Fibroblast of lung (primary cell): ENCODE results near the gene YWHAQ. TPM values are rescaled to one million over a fixed set of nuclear protein-coding genes. Genes with fewer than 3 reads are reported as not detected.

Source experiments
- DNase-seq, 2 donors: peaks; one replicate each; pipeline versions ENCODE4 v3.0.0 to v3.0.0-alpha.2; 2010; ENCODE audit warnings: low read depth in 2 of 2
- H2AFZ ChIP-seq: 2 replicates; pipeline ENCODE4 v1.5.1; 2012; ENCODE audit warnings: low read length, control low read depth, inconsistent platforms
- H3K27ac ChIP-seq: 2 replicates; pipeline ENCODE4 v1.5.1; 2011; ENCODE audit warnings: low read length, control low read depth; ENCODE audit not compliant: insufficient read depth
- H3K27me3 ChIP-seq: 2 replicates; pipeline ENCODE4 v1.5.1; 2011; ENCODE audit warnings: mild to moderate bottlenecking, low read length; ENCODE audit not compliant: control insufficient read depth, insufficient read depth
- H3K36me3 ChIP-seq: 2 replicates; pipeline ENCODE4 v1.5.1; 2011; ENCODE audit warnings: low read length; ENCODE audit not compliant: control insufficient read depth, insufficient read depth
- H3K4me1 ChIP-seq: 2 replicates; pipeline ENCODE4 v1.5.1; 2011; ENCODE audit warnings: low read length; ENCODE audit not compliant: control insufficient read depth, insufficient read depth; ENCODE audit errors: extremely low read depth
- H3K4me2 ChIP-seq: 2 replicates; pipeline ENCODE4 v1.5.1; 2011; ENCODE audit warnings: low read length, control low read depth; ENCODE audit not compliant: insufficient read depth; ENCODE audit errors: extremely low read depth
- H3K4me3 ChIP-seq, 4 experiments: fragments of 200-600 bp in 1 of 4; sonication (generic) in 1 of 4; replicated peaks in 1 of 4; 2 replicates each; pipeline ENCODE4 v1.5.1; 2011 to 2016; ENCODE audit warnings: low read length in 4 of 4, low read depth in 3 of 4, mild to moderate bottlenecking in 3 of 4, control low read depth in 2 of 4, inconsistent platforms in 1 of 4, mixed read lengths in 1 of 4; ENCODE audit not compliant: insufficient read depth in 1 of 4; ENCODE audit errors: control extremely low read depth in 1 of 4
- H3K79me2 ChIP-seq: 2 replicates; pipeline ENCODE4 v1.5.1; 2012; ENCODE audit warnings: mild to moderate bottlenecking, low read length, inconsistent platforms; ENCODE audit not compliant: control insufficient read depth, insufficient read depth
- H3K9ac ChIP-seq: 2 replicates; pipeline ENCODE4 v1.5.1; 2011; ENCODE audit warnings: mild to moderate bottlenecking, low read length, control low read depth; ENCODE audit not compliant: insufficient read depth
- H3K9me3 ChIP-seq: 2 replicates; pipeline ENCODE4 v1.5.1; 2012; ENCODE audit warnings: low read depth, low read length; ENCODE audit not compliant: control insufficient read depth, insufficient read depth
- H4K20me1 ChIP-seq: 2 replicates; pipeline ENCODE4 v1.5.1; 2011; ENCODE audit warnings: low read length; ENCODE audit not compliant: control insufficient read depth, insufficient read depth; ENCODE audit errors: extremely low read depth
- EZH2 ChIP-seq: IDR thresholded peaks from 2 replicates; pipeline ENCODE4 v1.5.1; 2012; ENCODE audit warnings: low read length, control low read depth, mild to moderate bottlenecking; ENCODE audit errors: missing control alignments
- polyA plus RNA-seq, 2 donors: library from polyadenylated mRNA; depleted of rRNA in 1 of 2; stranded (reverse) in 1 of 2; unstranded in 1 of 2; fragments of >200 nt; gene quantifications; 2 replicates each; pipeline ENCODE4 v1.2.1, GENCODE V29; 2011 to 2012; ENCODE audit warnings: missing spikeins in 1 of 2
- total RNA-seq: library from RNA; depleted of rRNA; stranded (reverse); fragments of >200 nt; gene quantifications from 2 replicates; pipeline ENCODE4 v1.2.1, GENCODE V29; 2014
- TF ChIP-seq, protein P1 (sequence below), 2 donors: IDR thresholded peaks in 1 of 2; conservative IDR thresholded peaks in 1 of 2; 1 replicate in 1 of 2; 2 replicates in 1 of 2; pipeline ENCODE4 v1.5.1; 2011 to 2012; ENCODE audit warnings: low read length in 2 of 2, control low read depth in 1 of 2, inconsistent platforms in 1 of 2, low read depth in 1 of 2, mild to moderate bottlenecking in 1 of 2

Gene YWHAQ
- total and polyA plus RNA-seq, 2 donors (not counting 1 experiment from before 2014, with no cell fraction given): 323 to 510 TPM

DNA sequence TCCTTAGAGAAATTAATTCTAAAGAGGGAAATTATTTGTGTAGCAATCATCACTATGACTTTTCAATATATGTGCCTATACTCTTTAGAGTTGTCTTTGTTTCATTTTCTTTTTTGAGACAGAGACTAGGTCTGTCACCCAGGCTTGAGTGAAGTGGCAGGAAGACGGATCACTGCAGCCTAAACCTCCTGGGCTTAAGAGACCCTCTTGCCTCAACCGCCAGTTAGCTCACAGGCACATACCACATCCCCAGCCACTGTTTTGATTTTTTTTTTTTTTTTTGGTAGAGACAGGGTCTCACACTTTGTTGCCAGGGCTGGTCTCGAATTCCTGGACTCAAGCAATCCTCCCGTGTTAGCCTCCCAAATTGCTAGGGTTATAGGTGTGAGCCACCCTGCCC is 12.4 kb downstream of the YWHAQ start:
- no peak for TF ChIP-seq EZH2
- TF ChIP-seq, protein P1, sequence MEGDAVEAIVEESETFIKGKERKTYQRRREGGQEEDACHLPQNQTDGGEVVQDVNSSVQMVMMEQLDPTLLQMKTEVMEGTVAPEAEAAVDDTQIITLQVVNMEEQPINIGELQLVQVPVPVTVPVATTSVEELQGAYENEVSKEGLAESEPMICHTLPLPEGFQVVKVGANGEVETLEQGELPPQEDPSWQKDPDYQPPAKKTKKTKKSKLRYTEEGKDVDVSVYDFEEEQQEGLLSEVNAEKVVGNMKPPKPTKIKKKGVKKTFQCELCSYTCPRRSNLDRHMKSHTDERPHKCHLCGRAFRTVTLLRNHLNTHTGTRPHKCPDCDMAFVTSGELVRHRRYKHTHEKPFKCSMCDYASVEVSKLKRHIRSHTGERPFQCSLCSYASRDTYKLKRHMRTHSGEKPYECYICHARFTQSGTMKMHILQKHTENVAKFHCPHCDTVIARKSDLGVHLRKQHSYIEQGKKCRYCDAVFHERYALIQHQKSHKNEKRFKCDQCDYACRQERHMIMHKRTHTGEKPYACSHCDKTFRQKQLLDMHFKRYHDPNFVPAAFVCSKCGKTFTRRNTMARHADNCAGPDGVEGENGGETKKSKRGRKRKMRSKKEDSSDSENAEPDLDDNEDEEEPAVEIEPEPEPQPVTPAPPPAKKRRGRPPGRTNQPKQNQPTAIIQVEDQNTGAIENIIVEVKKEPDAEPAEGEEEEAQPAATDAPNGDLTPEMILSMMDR (conservative IDR thresholded peaks at IDR 0.05 in 1 of 2, IDR thresholded peaks at IDR 0.05 in 1 of 2; ENCODE audit: low read depth in 1 of 2, low read length in 2 of 2): no peak
- H3K4me2 ChIP-seq: peak overlapping the region; percentile 8
- H3K4me1 ChIP-seq: peaks cover 9% of the 10 kb centered on the region
- peaks cover 99% of the 10 kb centered on the region for H3K79me2 ChIP-seq
- H2AFZ ChIP-seq: no peak overlapping the region
- H4K20me1 ChIP-seq: peaks cover 17% of the 10 kb centered on the region
- H3K36me3 ChIP-seq: peaks cover 4% of the 10 kb centered on the region
- H3K9me3 ChIP-seq: no peaks in the 10 kb centered on the region
- H3K9ac ChIP-seq: no peak overlapping the region
- no peaks in the 10 kb centered on the region for H3K27me3 ChIP-seq
- peak overlapping the region; percentile 29 for H3K27ac ChIP-seq
- H3K4me3 ChIP-seq: no peak overlapping the region
- no peak for DNase-seq

DNA sequence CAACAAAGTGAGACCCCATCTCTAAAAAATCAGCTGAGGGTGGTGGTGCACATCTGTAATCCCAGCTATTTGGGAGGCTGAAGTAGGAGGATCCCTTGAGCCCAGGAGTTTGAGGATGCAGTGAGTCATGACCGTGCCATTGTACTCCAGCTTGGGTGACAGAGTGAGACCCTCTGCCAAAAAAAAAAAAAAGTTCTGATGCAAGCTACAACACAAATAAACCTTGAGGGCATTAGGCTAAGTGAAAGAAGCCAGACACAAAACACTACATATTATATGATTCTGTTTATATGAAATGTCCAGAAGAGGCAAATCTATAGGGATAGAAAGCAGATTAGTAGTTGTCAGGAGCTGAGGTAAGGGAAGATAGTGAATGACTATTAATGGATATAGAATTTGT is 13.0 kb downstream of the YWHAQ start:
- H2AFZ ChIP-seq: no peak overlapping the region
- peaks cover 19% of the 10 kb centered on the region for H4K20me1 ChIP-seq
- H3K27me3 ChIP-seq: no peaks in the 10 kb centered on the region
- H3K9ac ChIP-seq: no peak overlapping the region
- H3K4me3 ChIP-seq: no peak overlapping the region
- H3K79me2 ChIP-seq: peaks cover 99% of the 10 kb centered on the region
- TF ChIP-seq, protein P1 (conservative IDR thresholded peaks at IDR 0.05 in 1 of 2, IDR thresholded peaks at IDR 0.05 in 1 of 2; ENCODE audit: low read depth in 1 of 2, low read length in 2 of 2): no peak
- TF ChIP-seq EZH2: no peak
- no peak overlapping the region for H3K27ac ChIP-seq
- peak; percentile 49 to 88 for DNase-seq
- no peak overlapping the region for H3K4me2 ChIP-seq
- peaks cover 4% of the 10 kb centered on the region for H3K36me3 ChIP-seq
- H3K9me3 ChIP-seq: no peaks in the 10 kb centered on the region
- peaks cover 13% of the 10 kb centered on the region for H3K4me1 ChIP-seq

DNA sequence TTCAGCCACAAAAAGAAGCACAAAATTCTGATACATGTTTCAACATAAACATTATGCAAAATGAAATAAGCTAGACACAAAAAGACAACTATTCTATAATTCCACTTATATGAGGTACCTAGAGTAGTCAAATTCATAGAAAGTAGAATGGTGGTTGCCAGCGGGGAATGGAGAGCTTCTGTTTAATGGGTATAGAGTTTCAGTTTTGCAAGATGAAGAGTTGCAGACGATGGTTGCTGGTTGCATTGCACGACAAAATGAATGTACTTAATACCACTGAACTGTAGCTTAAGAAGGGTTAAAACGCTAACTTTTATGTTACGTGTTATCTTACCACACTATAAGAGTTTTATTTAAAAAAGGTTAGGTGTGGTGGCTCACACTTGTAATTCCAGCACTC is 13.5 kb downstream of the YWHAQ start:
- H2AFZ ChIP-seq: no peak overlapping the region
- H3K4me2 ChIP-seq: no peak overlapping the region
- TF ChIP-seq, protein P1 (conservative IDR thresholded peaks at IDR 0.05 in 1 of 2, IDR thresholded peaks at IDR 0.05 in 1 of 2; ENCODE audit: low read depth in 1 of 2, low read length in 2 of 2): no peak
- no peak for TF ChIP-seq EZH2
- H3K9ac ChIP-seq: no peak overlapping the region
- no peak for DNase-seq
- H3K9me3 ChIP-seq: no peaks in the 10 kb centered on the region
- peaks cover 22% of the 10 kb centered on the region for H4K20me1 ChIP-seq
- no peak overlapping the region for H3K27ac ChIP-seq
- H3K36me3 ChIP-seq: peaks cover 4% of the 10 kb centered on the region
- no peaks in the 10 kb centered on the region for H3K27me3 ChIP-seq
- peaks cover 13% of the 10 kb centered on the region for H3K4me1 ChIP-seq
- peaks cover 99% of the 10 kb centered on the region for H3K79me2 ChIP-seq
- no peak overlapping the region for H3K4me3 ChIP-seq
